Measurements from ENCODE around the gene CDK9.
"Not testable (repeated sequence)": the region's sequence is repeated elsewhere in the genome, so short reads cannot be mapped to it uniquely, and the experiment has no call there.

- not testable (repeated sequence) for TF ChIP-seq USF2 (IDR thresholded peaks at IDR 0.05; ENCODE audit: low read depth, low read length); SMC3 (IDR thresholded peaks at IDR 0.05; ENCODE audit: low read depth, low read length); CTCF (conservative IDR thresholded peaks at IDR 0.05; ENCODE audit: low read depth, low read length); BHLHE40 (IDR thresholded peaks at IDR 0.05; ENCODE audit: low read depth, low read length); POLR2A (IDR thresholded peaks at IDR 0.05; ENCODE audit: low read depth, low read length); RAD21 (IDR thresholded peaks at IDR 0.05; ENCODE audit: low read length); ELK1 (IDR thresholded peaks at IDR 0.05; ENCODE audit: borderline replicate concordance, low read depth, low read length); FOS (IDR thresholded peaks at IDR 0.05; ENCODE audit: low read depth, low read length)
Measured at GRCh38 chr9:127756776-127757175, 29.1 kb upstream of the CDK9 start.
